ENCODE results near the gene MAGEB2.

- TF ChIP-seq MAX (IDR thresholded peaks at IDR 0.05) (no peak), EGR1 (IDR thresholded peaks at IDR 0.05) (no peak), TAF1 (IDR thresholded peaks at IDR 0.05; ENCODE audit: low read depth) (no peak), REST (IDR thresholded peaks at IDR 0.05; ENCODE audit: low read depth) (no peak), CEBPB (IDR thresholded peaks at IDR 0.05) (no peak), FOXM1 (IDR thresholded peaks at IDR 0.05; ENCODE audit: borderline replicate concordance, low read depth) (no peak), TCF12 (IDR thresholded peaks at IDR 0.05; ENCODE audit: low read depth) (no peak), NFIC (IDR thresholded peaks at IDR 0.05) (no peak), RAD21 (IDR thresholded peaks at IDR 0.05; ENCODE audit: low read depth) (no peak)
Observed at GRCh38 chrX:30190426-30190825, 24.9 kb upstream of the MAGEB2 start.

Data from Ishikawa (cell line).